Fibroblast of skin of back (primary cell): ENCODE results near the gene STAT4.

ENCODE experiments used
- DNase-seq: peaks from one replicate; pipeline ENCODE4 v3.0.0-alpha.2; 2013

The STAT4 gene

DNA sequence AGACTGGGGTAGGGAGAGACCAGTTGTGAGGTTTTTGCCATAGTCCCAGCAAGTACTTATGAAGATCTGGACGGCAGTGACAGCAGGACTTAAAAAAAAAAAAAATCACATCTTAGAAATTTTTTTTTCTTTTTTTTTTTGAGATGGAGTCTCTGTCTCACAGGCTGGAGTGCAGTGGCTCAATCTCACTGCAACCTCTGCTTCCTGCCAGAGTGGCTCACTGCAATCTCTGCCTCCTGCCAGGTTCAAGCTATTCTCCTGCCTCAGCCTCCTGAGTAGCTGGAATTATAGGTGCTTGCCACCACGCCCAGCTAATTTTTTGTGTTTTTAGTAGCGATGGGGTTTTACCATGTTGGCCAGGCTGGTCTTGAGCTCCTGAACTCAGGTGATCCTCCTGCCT lies 22.4 kb upstream of the STAT4 start:
- no peak for DNase-seq

DNA sequence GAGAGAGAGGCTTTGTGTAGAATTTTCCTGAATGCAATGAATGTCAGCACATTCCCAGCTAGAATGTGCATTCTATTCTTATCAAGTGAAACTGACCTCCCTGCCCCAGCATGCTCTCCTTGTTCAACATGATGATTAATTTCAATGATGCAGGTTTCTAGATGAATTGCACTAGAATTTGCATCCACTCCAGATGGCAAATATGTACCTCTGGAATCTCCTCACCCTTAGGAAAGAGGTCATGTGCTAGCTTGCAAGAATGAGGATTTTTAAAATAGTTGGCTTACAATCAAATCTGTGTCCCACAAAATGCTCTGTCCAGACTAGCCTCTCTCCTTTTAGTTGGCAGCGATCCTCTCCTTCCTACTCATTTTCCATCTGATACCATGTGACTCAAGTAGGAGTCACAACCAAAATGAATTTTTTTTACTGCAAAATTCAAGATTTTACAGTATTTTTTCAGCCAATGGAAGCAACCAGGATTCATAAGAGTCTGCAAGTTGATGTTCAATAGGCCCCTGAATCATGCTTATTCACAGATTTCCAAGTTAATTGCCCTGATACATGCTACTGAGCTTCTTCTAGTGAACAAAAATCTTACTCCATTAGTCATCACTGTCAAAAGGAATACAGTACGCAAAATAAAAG lies 21.0 kb upstream of the STAT4 start:
- DNase-seq: peak; percentile 97

GRCh38 chr2:191171286-191171685 lies 20.5 kb upstream of the STAT4 start:
- no peak for DNase-seq

DNA sequence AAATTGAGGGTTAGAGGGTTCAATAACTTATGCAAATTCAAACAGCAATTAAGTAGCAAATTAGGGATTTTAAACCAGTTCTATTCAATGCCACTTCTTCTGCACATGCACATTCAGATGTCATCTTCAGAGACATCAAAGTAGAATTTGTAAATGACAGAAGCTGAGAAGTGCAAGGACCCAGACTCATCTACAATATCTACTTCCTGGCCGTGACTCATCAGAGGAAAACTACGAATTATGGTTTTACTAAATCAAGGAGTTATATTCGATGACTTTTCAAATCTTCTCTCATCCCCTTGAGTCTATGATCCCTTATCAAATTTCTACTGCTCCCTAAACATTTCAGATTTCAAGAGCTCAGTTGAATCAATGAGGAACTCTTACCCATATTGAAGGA lies 20.0 kb upstream of the STAT4 start:
- DNase-seq: peak; percentile 55

GRCh38 chr2:191170301-191170636 lies 19.5 kb upstream of the STAT4 start:
- no peak for DNase-seq

DNA sequence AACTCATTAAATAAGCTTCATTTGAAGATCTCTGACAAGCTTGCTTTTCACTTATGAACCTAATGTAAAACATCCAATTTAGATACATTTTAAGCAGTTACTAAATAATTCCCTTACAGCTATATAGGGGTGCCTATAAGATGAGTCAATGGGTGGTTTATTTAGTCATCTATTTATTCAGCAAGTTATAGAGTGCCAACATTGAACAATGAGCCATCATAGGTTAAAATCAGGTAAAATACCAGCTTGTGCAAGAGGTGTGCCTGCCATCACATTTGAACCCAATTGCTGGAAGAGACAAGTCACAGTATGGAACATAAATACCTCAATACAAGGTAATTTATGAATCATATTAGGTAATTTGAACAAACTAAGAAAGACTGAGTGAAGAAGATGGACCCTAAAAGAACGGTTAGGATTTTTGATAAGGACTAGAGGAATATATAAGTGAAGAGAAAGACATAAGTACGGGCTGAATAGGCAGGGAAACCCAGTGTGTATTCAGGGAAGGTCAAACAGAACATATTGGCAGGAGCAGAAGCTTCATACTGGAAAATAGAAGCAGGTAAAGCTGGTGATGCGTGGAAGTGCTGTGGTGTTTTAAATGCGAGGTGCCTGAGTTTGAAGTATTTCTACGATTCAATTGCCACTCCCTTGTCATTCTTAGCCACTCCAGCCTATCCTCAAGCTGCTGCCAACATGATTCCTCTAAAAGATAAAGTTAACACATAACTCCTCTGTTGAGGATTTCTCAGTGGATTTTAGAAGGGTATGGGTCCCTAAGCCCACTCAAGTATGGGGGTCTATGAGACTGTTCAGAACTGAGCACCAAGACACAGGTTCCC lies 18.9 kb upstream of the STAT4 start:
- DNase-seq: no peak

- DNase-seq: peak; percentile 75
Measured at GRCh38 chr2:191167766-191168165, 17.0 kb upstream of the STAT4 start.

DNA sequence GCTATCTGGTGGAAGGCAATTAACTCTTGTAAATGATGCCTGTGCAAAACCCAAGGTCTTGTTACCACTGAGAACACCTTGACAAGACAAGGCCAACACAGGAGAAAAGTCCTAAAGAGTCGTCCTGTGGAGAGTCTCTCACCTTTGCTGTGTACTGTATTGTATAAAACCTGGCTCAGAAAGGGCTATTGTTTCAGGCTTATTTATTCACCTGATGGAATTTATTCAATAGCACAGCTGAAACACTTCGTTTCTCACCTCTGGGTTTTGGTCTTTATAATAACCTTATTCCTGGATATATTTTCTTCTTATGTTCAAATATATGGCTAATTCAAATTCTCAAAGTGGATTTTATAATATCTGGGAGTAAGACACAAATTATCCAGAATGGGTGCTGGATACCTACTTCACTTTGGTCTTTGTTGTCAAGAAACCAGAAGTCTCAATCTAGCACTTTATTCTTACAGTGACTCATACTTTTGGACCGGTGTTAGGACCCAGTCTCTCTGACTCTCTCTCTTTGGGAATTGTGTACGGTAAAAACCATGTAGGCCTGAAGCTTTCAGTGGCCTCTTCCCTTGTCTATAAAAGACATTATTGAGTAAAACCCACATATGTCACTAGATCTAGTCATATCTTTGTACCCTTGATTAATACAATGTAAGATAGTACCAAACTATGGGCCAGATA lies 16.1 kb upstream of the STAT4 start:
- no peak for DNase-seq

- peak; percentile 73 for DNase-seq
Measured at GRCh38 chr2:191166111-191166755, 15.4 kb upstream of the STAT4 start.

DNA sequence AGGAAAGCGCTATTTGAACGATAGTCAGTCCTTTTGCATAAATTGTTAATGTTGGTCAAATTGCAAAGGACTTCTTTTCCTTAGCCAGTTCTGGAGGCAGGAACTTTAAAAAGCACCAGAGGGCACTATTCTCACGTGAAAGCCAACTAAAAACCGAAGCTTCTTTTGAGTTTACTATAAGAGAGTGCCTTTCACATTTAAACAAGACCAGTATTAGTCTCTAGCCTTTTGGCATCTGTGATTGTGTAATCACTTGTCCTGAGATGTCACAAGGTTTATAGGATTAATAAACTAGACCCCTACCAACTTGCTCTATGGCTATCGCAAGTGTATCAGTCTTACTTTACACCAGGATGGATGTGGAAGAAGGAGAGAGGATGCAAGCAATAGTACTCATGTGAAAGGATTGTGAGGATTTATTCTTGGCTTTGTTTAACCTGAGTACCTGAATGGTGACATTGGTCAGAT lies 14.4 kb upstream of the STAT4 start:
- peak; percentile 63 for DNase-seq

DNA sequence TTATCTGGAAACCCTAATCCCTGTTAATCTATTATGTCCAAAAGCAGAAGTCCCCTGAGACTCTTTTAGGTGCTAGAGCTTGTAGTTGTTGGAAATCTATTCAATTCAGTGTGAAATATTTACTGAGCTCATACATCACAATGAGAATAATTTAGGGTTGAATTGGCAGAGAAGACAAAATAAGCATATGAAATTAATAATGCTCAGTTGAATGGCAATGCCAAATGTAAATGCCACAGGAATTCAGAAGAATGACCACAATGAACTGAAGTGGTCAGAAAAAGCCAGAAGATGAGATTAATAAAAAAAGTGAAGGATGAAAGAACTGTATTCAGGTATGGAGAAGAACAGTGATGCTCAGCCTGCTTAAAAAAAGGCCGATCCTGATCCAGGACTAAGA lies 8.0 kb upstream of the STAT4 start:
- DNase-seq: no peak

DNA sequence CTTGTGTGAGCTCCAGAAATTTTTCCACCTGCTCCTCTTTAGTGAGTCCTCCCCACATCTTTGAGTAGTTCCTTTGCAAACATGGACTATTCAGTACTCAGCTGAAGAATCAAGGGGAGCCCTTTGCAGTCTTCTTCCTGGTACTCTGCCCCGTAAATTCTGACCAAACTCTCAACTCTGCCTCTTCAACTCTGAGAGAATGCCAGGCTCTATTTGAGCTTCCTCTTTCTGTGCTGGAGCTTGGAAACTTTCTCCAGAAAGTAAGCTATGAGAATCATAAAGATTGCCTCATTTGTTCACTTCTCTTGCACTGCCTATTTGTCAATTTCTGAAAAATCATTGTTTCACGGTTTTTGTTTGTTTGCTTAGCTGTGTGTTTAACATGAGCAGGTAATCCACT lies 7.4 kb upstream of the STAT4 start:
- DNase-seq: no peak

DNA sequence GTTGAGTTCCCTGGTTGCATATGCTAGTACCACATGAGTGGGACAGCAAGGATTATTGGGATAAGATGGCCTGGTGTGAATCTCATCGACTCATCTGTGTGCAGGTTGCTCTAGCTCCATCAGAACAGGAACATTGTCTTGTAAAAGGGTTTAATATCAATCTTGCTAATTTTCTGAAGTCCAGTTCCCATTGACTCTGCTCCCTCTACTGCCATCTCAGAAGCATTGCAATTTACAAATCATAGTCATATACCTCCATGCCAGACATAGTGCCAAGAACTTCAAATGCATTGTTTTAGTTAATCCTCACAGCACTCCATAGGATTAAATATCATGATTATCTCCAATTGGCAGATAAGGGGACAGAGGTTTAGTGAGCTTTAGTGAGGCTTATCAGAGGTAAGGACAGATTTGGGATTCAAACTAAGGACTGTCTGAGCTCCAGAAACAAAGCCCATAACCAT lies 4.8 kb upstream of the STAT4 start:
- peak; percentile 60 for DNase-seq

DNA sequence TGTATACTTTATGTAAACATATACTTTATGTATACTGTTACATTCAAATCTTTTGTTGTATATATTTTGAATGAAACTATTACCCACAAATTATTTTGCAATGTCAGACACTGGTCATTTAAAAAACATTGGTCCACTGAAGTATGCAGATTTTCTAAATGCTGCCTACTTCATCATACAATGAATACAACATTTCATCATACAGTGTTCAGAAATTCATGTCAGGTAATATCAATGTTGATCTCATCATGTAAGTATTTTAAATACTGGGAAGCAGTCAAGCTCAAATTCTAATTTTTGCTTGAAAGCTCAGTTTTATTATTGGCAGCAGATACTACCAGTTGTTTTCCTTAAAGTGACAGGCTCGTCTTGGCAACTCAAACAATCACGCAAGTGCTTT lies 2.9 kb upstream of the STAT4 start:
- no peak for DNase-seq

DNA sequence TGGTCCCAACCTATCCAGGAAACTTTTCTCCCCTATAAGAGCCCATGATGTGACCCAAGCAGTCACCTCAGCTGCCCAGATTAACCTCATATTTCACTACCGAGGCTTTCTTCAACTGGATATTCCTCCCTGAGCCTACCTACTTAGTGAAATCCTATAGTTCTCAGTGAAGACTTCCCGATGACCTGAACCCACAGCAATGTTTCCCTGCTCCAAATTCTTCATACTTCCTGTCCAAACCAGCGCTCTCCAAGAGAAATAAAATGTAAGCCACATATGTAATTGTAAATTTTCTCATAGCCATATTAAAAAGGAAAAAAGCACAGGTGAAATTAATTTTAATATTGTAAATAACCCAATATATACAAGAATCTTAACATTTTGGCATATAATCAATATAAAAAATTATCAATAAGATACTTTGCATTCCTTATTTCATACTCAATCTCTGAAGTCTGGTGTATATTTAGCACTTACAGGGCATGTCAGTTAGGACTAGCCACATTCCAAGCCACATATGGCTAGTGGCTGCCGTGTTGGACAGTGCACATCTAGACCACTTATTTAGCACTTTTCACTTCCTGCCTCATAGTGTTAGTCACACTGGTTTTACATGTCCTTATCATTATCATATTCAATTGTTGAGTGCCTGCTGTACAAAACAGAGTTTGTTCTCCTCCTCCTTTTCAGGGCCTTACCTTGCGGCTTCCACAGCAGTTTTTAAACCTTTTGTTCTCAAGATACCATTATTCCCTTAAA lies 1.9 kb upstream of the STAT4 start:
- peak; percentile 92 for DNase-seq

- DNase-seq: no peak
Measured at GRCh38 chr2:191151331-191151730, 537 bp upstream of the STAT4 start.

DNA sequence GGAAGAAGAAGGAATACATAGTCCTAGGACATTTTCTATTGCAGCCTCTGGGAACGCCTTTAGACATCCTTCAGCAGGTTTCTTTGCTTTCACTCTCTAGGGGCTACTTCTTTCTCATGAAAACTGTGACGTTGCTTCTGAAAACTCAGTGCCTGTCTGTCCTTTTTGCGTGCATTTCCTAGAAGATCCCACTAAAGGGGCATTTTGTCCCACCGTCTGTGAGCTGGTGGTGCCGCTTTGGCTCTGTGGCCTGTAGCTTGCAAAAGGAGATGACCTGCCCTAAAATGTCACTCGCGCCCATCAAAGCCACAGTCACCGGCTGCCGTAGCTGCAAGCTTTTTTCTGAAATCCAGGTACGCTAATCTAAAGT lies 579 bp downstream of the STAT4 start:
- no peak for DNase-seq

DNA sequence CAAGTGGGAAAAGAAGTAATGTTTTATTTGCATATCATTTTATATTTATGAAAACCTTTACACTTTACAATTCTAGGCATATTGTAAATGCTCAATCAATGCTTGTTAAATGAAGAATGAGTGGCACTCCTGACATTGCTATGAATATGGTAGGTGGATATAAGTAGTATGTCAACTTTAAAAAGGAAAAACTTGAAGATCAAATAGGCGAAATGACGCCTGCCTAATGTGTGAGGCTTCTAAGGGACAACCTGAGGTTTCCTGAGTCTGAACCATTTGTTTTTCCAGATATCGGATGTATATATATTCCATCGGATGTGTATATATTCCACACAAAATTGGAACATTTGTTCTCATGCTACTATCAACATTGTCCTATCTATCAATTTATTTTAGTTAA lies 1.4 kb downstream of the STAT4 start:
- no peak for DNase-seq

DNA sequence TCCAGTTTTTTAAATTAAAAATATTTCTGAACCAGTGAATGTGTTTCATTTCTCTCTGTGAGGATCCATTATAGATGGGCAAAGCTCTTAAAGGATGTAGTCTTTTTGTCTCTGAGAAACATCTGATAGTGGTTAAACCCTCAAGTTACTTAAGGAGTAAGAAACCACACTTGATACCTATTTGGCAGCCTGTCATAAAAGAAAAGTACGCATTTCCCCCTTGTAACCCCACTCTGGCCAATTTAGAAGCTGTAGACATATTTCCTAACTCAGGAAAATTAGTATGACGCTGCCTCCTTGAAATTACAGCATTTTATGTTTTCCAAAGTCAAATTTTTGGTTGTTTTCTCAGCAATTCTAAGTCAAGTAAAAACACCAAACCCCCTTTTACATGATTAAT lies 2.0 kb downstream of the STAT4 start:
- DNase-seq: no peak

DNA sequence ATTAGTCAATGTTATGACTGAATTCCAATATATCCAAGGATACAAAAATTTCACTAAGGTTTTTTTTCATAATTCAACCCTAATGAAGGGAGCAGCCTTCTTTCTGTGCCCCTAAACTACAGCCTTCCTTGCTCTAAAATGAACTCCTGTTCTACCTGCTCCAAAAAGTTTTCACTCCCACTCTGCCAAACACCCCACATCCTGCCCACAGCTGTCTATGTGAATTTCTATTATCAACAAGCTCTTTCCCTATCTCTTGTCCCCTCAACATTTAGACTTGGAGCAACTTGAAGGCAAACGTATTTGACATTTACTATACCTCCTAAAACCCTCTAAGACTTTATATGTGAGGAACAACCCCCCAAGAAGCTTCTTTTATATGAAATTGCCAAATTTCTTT lies 2.5 kb downstream of the STAT4 start:
- DNase-seq: no peak

DNA sequence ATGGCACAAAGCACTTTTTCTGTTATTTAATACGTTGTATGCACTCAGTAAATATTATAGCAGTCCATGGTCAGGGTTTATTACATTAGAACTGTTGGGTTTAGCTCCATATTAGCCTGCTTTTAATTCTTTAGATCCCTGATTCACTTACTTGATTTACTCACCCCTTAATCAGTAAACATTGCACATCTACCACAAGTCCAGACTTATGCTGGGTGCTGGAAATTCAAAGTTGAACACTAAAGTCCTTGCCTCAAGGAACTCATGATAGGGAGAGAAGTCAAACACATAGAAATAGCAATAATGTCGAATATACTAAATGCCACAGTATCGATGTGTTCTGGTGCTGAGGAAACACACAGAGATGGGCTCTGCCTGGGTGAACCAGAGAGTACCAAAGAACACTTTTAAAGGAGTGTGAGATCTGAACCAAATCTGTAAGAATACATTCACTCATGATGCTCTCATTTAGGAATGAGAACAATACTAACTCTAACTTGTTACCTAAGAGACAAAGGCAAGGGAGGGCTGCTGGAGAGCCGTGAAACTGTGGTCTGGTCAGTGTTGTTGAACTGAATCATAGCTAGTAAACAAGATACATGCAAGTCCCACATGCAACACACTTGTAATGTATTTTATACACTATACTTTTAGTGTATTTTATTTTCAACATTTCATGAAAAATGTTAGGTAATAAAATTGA lies 4.9 kb downstream of the STAT4 start:
- no peak for DNase-seq

DNA sequence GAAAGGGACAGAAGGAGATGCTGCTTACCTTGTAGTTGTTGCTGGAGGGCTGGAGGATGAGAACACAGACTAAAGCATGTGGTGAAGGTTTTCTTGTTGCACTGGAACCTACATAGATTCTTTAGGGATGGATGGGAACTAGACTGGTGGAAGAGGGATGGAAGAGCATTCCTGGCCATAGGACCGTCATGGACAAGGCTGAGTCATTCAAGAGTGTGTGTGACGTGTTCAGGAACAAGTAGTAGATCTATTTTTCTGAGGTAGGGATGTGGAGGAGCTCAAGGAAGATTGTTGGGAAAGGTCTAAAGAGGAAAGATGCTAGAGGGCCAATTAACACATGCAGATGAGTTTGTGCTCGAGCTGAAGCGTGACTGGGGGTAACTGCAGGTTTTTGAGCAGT lies 6.6 kb downstream of the STAT4 start:
- no peak for DNase-seq
